KOPT-K1 (cell line): ENCODE data around the gene PDGFB.

Experiments used
- H3K27ac ChIP-seq: fragments of 200-600 bp; sonication (generic); 2 replicates; pipeline ENCODE4 v1.5.1; 2016; ENCODE audit warnings: antibody characterized with exemption, mild to moderate bottlenecking, low read depth, low read length; ENCODE audit not compliant: poor library complexity, severe bottlenecking
- H3K36me3 ChIP-seq: fragments of 200-600 bp; sonication (generic); 2 replicates; pipeline ENCODE4 v1.5.1; 2017; ENCODE audit warnings: antibody characterized with exemption, mild to moderate bottlenecking, low read length, moderate library complexity; ENCODE audit not compliant: insufficient read depth
- H3K9me3 ChIP-seq: fragments of 200-600 bp; sonication (generic); 2 replicates; pipeline ENCODE4 v1.5.1; 2017; ENCODE audit warnings: antibody characterized with exemption, low read length, mild to moderate bottlenecking; ENCODE audit not compliant: insufficient read depth, poor library complexity, severe bottlenecking

The PDGFB gene

GRCh38 chr22:39266398-39267030 is 21.7 kb upstream of the PDGFB start:
- H3K27ac ChIP-seq = no peak overlapping the region
- no peaks in the 10 kb centered on the region for H3K36me3 ChIP-seq
- H3K9me3 ChIP-seq = peaks cover 4% of the 10 kb centered on the region

GRCh38 chr22:39265143-39265886 is 20.5 kb upstream of the PDGFB start:
- H3K36me3 ChIP-seq = no peaks in the 10 kb centered on the region
- H3K27ac ChIP-seq = no peak overlapping the region
- peaks cover 10% of the 10 kb centered on the region for H3K9me3 ChIP-seq

GRCh38 chr22:39264349-39265038 is 19.7 kb upstream of the PDGFB start:
- Histone ChIP-seq H3K9me3 (peaks cover 10% of the 10 kb centered on the region), H3K27ac (no peak overlapping the region), H3K36me3 (no peaks in the 10 kb centered on the region)

GRCh38 chr22:39263626-39264348 is 19.0 kb upstream of the PDGFB start:
- Histone ChIP-seq H3K27ac (no peak overlapping the region), H3K9me3 (peaks cover 10% of the 10 kb centered on the region), H3K36me3 (no peaks in the 10 kb centered on the region)

GRCh38 chr22:39259666-39260065 is 14.9 kb upstream of the PDGFB start:
- Histone ChIP-seq H3K36me3 (no peaks in the 10 kb centered on the region), H3K9me3 (peaks cover 10% of the 10 kb centered on the region), H3K27ac (no peak overlapping the region)

GRCh38 chr22:39257901-39258475 is 13.2 kb upstream of the PDGFB start:
- no peaks in the 10 kb centered on the region for H3K36me3 ChIP-seq
- H3K9me3 ChIP-seq = peaks cover 10% of the 10 kb centered on the region
- no peak overlapping the region for H3K27ac ChIP-seq

- H3K36me3 ChIP-seq = no peaks in the 10 kb centered on the region
- peaks cover 10% of the 10 kb centered on the region for H3K9me3 ChIP-seq
- H3K27ac ChIP-seq = no peak overlapping the region
Observed at GRCh38 chr22:39256979-39257378, 12.2 kb upstream of the PDGFB start.

GRCh38 chr22:39256186-39256552 is 11.4 kb upstream of the PDGFB start:
- Histone ChIP-seq H3K9me3 (peaks cover 3% of the 10 kb centered on the region), H3K36me3 (no peaks in the 10 kb centered on the region), H3K27ac (no peak overlapping the region)

GRCh38 chr22:39255449-39256185 is 10.8 kb upstream of the PDGFB start:
- no peak overlapping the region for H3K27ac ChIP-seq
- H3K9me3 ChIP-seq = no peaks in the 10 kb centered on the region
- H3K36me3 ChIP-seq = no peaks in the 10 kb centered on the region

GRCh38 chr22:39254789-39255298 is 10.1 kb upstream of the PDGFB start:
- no peaks in the 10 kb centered on the region for H3K36me3 ChIP-seq
- no peak overlapping the region for H3K27ac ChIP-seq

GRCh38 chr22:39254122-39254521 is 9.3 kb upstream of the PDGFB start:
- H3K9me3 ChIP-seq = no peaks in the 10 kb centered on the region
- H3K27ac ChIP-seq = no peak overlapping the region
- H3K36me3 ChIP-seq = no peaks in the 10 kb centered on the region

More at GRCh38 chr22:39254789-39255298, 10.1 kb upstream of the PDGFB start:
- no peaks in the 10 kb centered on the region for H3K9me3 ChIP-seq

- no peak overlapping the region for H3K27ac ChIP-seq
- no peaks in the 10 kb centered on the region for H3K36me3 ChIP-seq
- H3K9me3 ChIP-seq = no peaks in the 10 kb centered on the region
Observed at GRCh38 chr22:39253435-39254070, 8.8 kb upstream of the PDGFB start.

- Histone ChIP-seq H3K36me3 (no peaks in the 10 kb centered on the region), H3K27ac (no peak overlapping the region), H3K9me3 (no peaks in the 10 kb centered on the region)
Observed at GRCh38 chr22:39252461-39253434, 8.0 kb upstream of the PDGFB start.
